Measurements from ENCODE around the gene CD99L2. TPM values are rescaled to one million over a fixed set of nuclear protein-coding genes. Genes with fewer than 3 reads are reported as not detected.
A peak's percentile ranks its signal among the peaks of the same experiment; 100 is the strongest.

CD99L2 gene
- total RNA-seq, 4 donors from 2014 or later, result 97.2 to 122 (median 112) TPM

DNA sequence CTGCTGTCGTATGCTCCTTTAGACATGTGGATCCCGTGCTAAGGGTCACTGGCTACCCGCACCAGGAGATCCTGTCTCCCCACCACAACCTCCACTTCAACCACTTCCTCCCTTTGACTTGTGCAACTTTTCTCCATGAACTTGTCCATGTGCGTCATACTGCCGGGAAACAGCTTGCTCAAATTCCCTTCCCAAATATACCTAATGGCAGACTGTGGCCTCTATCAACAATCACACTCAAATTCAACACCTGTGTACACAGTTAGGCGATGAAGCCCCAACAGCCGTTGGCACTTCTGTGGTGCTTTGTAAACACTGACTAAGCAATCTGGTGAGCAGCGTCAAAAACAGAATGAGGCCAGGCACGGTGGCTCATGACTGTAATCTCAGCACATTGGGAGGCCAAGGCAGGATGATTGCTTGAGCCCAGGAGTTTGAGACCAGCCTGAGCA, 49.5 kb downstream of the CD99L2 start:
- Histone ChIP-seq H3K27me3 (no peaks in the 10 kb centered on the region), H3K27ac (no peak overlapping the region), H3K9me3 (no peaks in the 10 kb centered on the region), H3K4me1 (peaks cover 0 to 24% (median 0%) of the 10 kb centered on the region in 4 donors), H3K36me3 (no peaks in the 10 kb centered on the region), H3K4me3 (no peak overlapping the region)
- 64 to 70% methylated on average over 9 of the region's 9 CpGs for WGBS, 2 donors
- no peak for DNase-seq (ENCODE audit: low spot score in 2 of 2)
- TF ChIP-seq EP300 (IDR thresholded peaks at IDR 0.05), result peak in 1 of 2 donors; percentile 56
- TF ChIP-seq, protein P1, sequence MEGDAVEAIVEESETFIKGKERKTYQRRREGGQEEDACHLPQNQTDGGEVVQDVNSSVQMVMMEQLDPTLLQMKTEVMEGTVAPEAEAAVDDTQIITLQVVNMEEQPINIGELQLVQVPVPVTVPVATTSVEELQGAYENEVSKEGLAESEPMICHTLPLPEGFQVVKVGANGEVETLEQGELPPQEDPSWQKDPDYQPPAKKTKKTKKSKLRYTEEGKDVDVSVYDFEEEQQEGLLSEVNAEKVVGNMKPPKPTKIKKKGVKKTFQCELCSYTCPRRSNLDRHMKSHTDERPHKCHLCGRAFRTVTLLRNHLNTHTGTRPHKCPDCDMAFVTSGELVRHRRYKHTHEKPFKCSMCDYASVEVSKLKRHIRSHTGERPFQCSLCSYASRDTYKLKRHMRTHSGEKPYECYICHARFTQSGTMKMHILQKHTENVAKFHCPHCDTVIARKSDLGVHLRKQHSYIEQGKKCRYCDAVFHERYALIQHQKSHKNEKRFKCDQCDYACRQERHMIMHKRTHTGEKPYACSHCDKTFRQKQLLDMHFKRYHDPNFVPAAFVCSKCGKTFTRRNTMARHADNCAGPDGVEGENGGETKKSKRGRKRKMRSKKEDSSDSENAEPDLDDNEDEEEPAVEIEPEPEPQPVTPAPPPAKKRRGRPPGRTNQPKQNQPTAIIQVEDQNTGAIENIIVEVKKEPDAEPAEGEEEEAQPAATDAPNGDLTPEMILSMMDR (IDR thresholded peaks at IDR 0.05), result no peak

DNA sequence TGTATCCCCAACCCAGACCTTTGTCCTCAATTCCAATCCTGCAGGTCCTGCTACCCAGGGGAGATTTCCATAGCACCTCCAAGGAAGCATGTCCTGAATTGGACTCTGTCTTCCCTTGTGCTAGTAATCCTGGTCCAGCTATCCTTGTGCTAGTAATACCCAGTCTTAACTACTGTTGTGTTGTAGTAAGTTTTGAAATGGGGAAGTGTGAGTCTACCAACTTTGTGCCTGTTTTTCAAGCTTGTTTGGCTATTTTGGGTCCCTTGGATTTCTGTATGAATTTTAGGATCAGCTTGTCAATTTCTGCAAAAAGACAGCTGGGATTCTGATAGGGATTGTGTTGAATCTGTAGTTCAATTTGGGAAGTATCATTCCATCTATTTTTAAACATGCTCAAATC, 51.4 kb downstream of the CD99L2 start:
- H3K27me3 ChIP-seq, result no peaks in the 10 kb centered on the region

DNA sequence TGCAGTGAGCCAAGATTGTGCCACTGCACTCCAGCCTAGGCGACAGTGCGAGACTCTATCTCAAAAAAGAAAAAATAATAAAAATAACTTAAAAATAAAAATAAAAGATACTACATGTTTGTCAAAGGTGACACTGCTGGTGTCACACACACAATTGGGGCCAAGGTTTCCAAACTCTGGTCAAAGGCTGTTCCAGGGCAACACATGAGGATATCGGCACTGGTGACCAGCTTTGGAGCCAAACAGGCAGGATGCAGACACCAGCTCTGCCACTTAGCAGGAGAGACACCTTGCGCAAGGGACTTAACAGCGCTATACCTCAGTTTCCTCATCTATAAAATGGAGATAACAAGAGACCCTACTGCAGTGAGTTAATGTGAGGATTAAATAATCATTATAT, 52.3 kb downstream of the CD99L2 start:
- DNase-seq (ENCODE audit: low spot score in 2 of 2), result no peak
- 91 to 95% methylated on average over 5 of the region's 5 CpGs for WGBS, 2 donors
- Histone ChIP-seq H3K4me1 (peaks cover 0 to 33% (median 0%) of the 10 kb centered on the region in 4 donors), H3K4me3 (no peak overlapping the region), H3K27ac (no peak overlapping the region), H3K36me3 (no peaks in the 10 kb centered on the region), H3K9me3 (no peaks in the 10 kb centered on the region), H3K27me3 (no peaks in the 10 kb centered on the region)
- TF ChIP-seq, protein P1 (IDR thresholded peaks at IDR 0.05), result no peak
- TF ChIP-seq POLR2A (IDR thresholded peaks at IDR 0.05) (no peak), EP300 (IDR thresholded peaks at IDR 0.05) (no peak)

More for the DNA sequence above, 51.4 kb downstream of the CD99L2 start:
- Histone ChIP-seq H3K4me3 (no peak overlapping the region), H3K9me3 (no peaks in the 10 kb centered on the region), H3K27ac (no peak overlapping the region), H3K4me1 (peaks cover 0 to 25% (median 0%) of the 10 kb centered on the region in 4 donors), H3K36me3 (no peaks in the 10 kb centered on the region)
- TF ChIP-seq, protein P1 (IDR thresholded peaks at IDR 0.05), result no peak
- TF ChIP-seq EP300 (IDR thresholded peaks at IDR 0.05) (no peak), POLR2A (IDR thresholded peaks at IDR 0.05) (no peak)
- DNase-seq (ENCODE audit: low spot score in 2 of 2), result no peak

DNA sequence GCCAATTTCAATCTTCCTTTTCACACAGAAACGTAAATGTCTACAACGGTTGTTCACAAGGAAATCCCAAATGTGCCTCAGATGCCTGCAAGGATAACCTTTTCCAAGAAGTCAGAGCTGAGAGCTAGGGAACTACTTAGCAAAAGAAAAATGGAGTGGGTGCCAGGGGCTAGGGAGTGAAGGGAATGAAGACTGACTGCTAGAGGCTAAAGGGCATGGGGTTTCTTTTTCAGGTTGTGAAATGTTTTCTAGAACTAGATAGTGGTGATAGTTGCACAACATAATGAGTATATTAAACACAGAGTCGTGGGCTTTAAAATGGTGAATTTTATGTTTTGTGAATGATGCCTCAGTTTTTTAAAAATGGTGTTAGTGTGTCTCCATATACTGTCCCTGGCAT, 53.4 kb downstream of the CD99L2 start:
- WGBS, 2 donors, result 61 to 65% methylated on average over 3 of the region's 3 CpGs
- Histone ChIP-seq H3K27ac (no peak overlapping the region), H3K9me3 (no peaks in the 10 kb centered on the region), H3K4me1 (peaks cover 0 to 32% (median 0%) of the 10 kb centered on the region in 4 donors), H3K36me3 (no peaks in the 10 kb centered on the region), H3K4me3 (no peak overlapping the region), H3K27me3 (no peaks in the 10 kb centered on the region)
- no peak for TF ChIP-seq EP300 (IDR thresholded peaks at IDR 0.05)
- no peak for TF ChIP-seq POLR2A (IDR thresholded peaks at IDR 0.05)
- TF ChIP-seq, protein P1 (IDR thresholded peaks at IDR 0.05), result no peak
- DNase-seq (ENCODE audit: low spot score in 2 of 2), result no peak

DNA sequence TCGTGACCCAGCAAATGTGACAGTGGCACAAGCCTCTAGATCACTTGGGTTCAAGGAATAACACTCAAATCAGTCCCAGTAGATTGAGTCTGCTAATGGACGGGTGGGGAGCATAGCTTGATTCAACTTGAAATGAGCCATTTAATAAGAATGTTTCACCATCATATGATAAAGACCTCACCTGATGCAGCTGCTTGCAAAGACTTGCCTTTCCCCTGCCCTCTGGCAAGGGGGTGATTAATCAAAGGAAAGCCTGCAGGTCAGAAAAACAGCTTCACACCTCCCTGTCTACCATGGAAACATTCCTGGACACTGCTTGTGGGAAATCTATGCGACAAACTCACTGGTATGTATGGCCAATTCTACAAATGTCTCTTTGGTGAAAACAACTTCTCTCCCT, 54.5 kb downstream of the CD99L2 start:
- DNase-seq (ENCODE audit: low spot score in 2 of 2), result no peak
- no peaks in the 10 kb centered on the region for H3K9me3 ChIP-seq
- H3K27me3 ChIP-seq, result no peaks in the 10 kb centered on the region
- TF ChIP-seq, protein P1 (IDR thresholded peaks at IDR 0.05), result no peak
- TF ChIP-seq POLR2A (IDR thresholded peaks at IDR 0.05) (no peak), EP300 (IDR thresholded peaks at IDR 0.05) (no peak)
- no peaks in the 10 kb centered on the region for H3K36me3 ChIP-seq
- H3K27ac ChIP-seq, result no peak overlapping the region
- peaks cover 0 to 21% (median 0%) of the 10 kb centered on the region in 4 donors for H3K4me1 ChIP-seq
- no peak overlapping the region for H3K4me3 ChIP-seq
- WGBS, 2 donors, result 85 to 90% methylated on average over 3 of the region's 3 CpGs

All from tibial nerve (tissue), 4 donors.